SK-N-SH (cell line): ENCODE measurements around the gene LTBP2.

ENCODE experiments used
- EP300 ChIP-seq, 2 experiments: IDR thresholded peaks; 2 replicates each; pipeline versions ENCODE4 v1.4.0 to v1.6.1; 2012; ENCODE audit warnings: borderline replicate concordance in 1 of 2, low read depth in 1 of 2, low read length in 1 of 2
- EZH2phosphoT487 ChIP-seq: fragments of 200-600 bp; sonication (generic); IDR thresholded peaks from 2 replicates; pipeline ENCODE4 v1.6.1; 2017; ENCODE audit warnings: low read depth, mixed run types, mild to moderate bottlenecking, antibody characterized with exemption, moderate library complexity, borderline replicate concordance
- JUND ChIP-seq: IDR thresholded peaks from 2 replicates; pipeline ENCODE4 v1.4.0; 2012
- POLR2AphosphoS5 ChIP-seq: IDR thresholded peaks from 2 replicates; pipeline ENCODE4 v1.6.1; 2012; ENCODE audit warnings: low read depth, low read length
- TF ChIP-seq, protein P1 (sequence below): fragments of 200-600 bp; sonication (generic); IDR thresholded peaks from 2 replicates; pipeline ENCODE4 v1.6.1; 2017; ENCODE audit warnings: antibody characterized with exemption, mild to moderate bottlenecking, moderate library complexity

DNA sequence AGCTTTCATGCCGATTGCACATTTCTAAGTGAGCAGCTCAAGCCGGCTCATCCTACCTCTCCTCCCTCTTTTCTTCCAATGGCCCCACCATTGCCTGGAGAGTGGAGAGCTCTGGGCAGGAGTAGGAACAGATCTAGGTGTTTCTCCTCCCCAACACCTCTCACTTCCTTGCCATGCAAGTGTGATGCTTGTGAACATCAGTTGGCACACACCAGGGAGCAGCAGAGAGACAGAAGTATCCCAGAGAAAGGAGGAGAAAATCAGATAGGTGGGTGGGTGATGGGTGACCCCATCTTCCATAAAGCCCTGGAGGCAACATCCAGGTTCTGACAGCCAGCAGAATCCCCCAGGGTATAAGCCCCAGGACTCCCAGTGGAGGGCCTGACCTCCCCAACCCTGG lies 146.7 kb downstream of the LTBP2 start:
- TF ChIP-seq, protein P1, sequence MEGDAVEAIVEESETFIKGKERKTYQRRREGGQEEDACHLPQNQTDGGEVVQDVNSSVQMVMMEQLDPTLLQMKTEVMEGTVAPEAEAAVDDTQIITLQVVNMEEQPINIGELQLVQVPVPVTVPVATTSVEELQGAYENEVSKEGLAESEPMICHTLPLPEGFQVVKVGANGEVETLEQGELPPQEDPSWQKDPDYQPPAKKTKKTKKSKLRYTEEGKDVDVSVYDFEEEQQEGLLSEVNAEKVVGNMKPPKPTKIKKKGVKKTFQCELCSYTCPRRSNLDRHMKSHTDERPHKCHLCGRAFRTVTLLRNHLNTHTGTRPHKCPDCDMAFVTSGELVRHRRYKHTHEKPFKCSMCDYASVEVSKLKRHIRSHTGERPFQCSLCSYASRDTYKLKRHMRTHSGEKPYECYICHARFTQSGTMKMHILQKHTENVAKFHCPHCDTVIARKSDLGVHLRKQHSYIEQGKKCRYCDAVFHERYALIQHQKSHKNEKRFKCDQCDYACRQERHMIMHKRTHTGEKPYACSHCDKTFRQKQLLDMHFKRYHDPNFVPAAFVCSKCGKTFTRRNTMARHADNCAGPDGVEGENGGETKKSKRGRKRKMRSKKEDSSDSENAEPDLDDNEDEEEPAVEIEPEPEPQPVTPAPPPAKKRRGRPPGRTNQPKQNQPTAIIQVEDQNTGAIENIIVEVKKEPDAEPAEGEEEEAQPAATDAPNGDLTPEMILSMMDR = no peak
- TF ChIP-seq EZH2phosphoT487 (no peak), JUND (no peak), POLR2AphosphoS5 (no peak), EP300 (IDR thresholded peaks at IDR 0.05; ENCODE audit: borderline replicate concordance in 1 of 2, low read depth in 1 of 2, low read length in 1 of 2) (no peak)
